GM23338 (cell line): ENCODE results near the gene SNRNP200. TPM values are rescaled to one million over a fixed set of nuclear protein-coding genes. Genes with fewer than 3 reads are reported as not detected.

ENCODE experiments used
- ATAC-seq: fragments of 200-7000 bp; cut with Tn5 transposase; 3 replicates; pipeline ENCODE4 v1.9.1; 2020
- DNase-seq: peaks from one replicate; pipeline ENCODE4 v3.0.0-alpha.2; 2015; ENCODE audit warnings: low spot score
- H2AFZ ChIP-seq: fragments of 200-600 bp; sonication (generic); 2 replicates; pipeline ENCODE4 v1.8.0; 2016; ENCODE audit warnings: antibody characterized with exemption, mild to moderate bottlenecking, moderate library complexity
- H3F3A ChIP-seq: fragments of 200-600 bp; sonication (generic); replicated peaks from 2 replicates; pipeline ENCODE4 v1.8.0; 2017; ENCODE audit warnings: antibody characterized with exemption, mixed run types, low read depth
- H3K27ac ChIP-seq: fragments of 200-600 bp; sonication (generic); 2 replicates; pipeline ENCODE4 v1.6.1; 2016; ENCODE audit warnings: low read depth
- H3K27me3 ChIP-seq: fragments of 200-600 bp; sonication (generic); 2 replicates; pipeline ENCODE4 v1.8.0; 2016; ENCODE audit warnings: mild to moderate bottlenecking, mixed run types, moderate library complexity; ENCODE audit not compliant: insufficient read depth
- H3K36me3 ChIP-seq: fragments of 200-600 bp; sonication (generic); 2 replicates; pipeline ENCODE4 v1.8.0; 2016; ENCODE audit warnings: mild to moderate bottlenecking; ENCODE audit not compliant: insufficient read depth
- H3K4me1 ChIP-seq: fragments of 200-600 bp; sonication (generic); 2 replicates; pipeline ENCODE4 v1.8.0; 2016; ENCODE audit warnings: mild to moderate bottlenecking, moderate library complexity; ENCODE audit not compliant: insufficient read depth
- H3K4me2 ChIP-seq: fragments of 200-600 bp; sonication (generic); 2 replicates; pipeline ENCODE4 v1.7.1; 2017; ENCODE audit warnings: mixed run types
- H3K4me3 ChIP-seq: fragments of 200-600 bp; sonication (generic); 2 replicates; pipeline ENCODE4 v1.6.1; 2016; ENCODE audit warnings: mixed run types
- H3K79me2 ChIP-seq: fragments of 200-600 bp; sonication (generic); replicated peaks from 2 replicates; pipeline ENCODE4 v1.8.0; 2017; ENCODE audit warnings: mild to moderate bottlenecking; ENCODE audit not compliant: insufficient read depth
- H3K9me2 ChIP-seq: fragments of 200-600 bp; sonication (generic); 2 replicates; pipeline ENCODE4 v1.8.0; 2017; ENCODE audit not compliant: insufficient read depth
- H4K20me1 ChIP-seq: fragments of 200-600 bp; sonication (generic); replicated peaks from 2 replicates; pipeline ENCODE4 v1.8.0; 2017; ENCODE audit warnings: mild to moderate bottlenecking; ENCODE audit not compliant: insufficient read depth
- H3K27ac Mint-ChIP-seq: 2 replicates; pipeline ENCODE4 v1.8.0; 2020; ENCODE audit warnings: inconsistent platforms, mild to moderate bottlenecking, moderate library complexity, mixed read lengths
- H3K27me3 Mint-ChIP-seq: 3 replicates; pipeline ENCODE4 v1.8.0; 2022; ENCODE audit warnings: low read depth, mild to moderate bottlenecking, moderate library complexity, mixed read lengths, inconsistent platforms; ENCODE audit not compliant: insufficient read depth, poor library complexity
- H3K36me3 Mint-ChIP-seq: 3 replicates; pipeline ENCODE4 v1.8.0; 2021; ENCODE audit warnings: low read depth, mild to moderate bottlenecking, inconsistent platforms, moderate library complexity, mixed read lengths
- H3K4me1 Mint-ChIP-seq: 3 replicates; pipeline ENCODE4 v1.8.0; 2020; ENCODE audit warnings: mild to moderate bottlenecking, inconsistent platforms, mixed read lengths
- H3K4me3 Mint-ChIP-seq: 3 replicates; pipeline ENCODE4 v1.8.0; 2021; ENCODE audit warnings: moderate library complexity, mild to moderate bottlenecking, inconsistent platforms, mixed read lengths
- H3K9me3 Mint-ChIP-seq: 3 replicates; pipeline ENCODE4 v1.8.0; 2020; ENCODE audit warnings: moderate library complexity, mild to moderate bottlenecking, inconsistent platforms, mixed read lengths
- CTCF ChIP-seq, 2 experiments: fragments of 200-600 bp in 1 of 2; sonication (generic) in 1 of 2; conservative IDR thresholded peaks; 2 replicates each; pipeline versions ENCODE4 v1.5.1 to v1.6.1; 2016 to 2017; ENCODE audit warnings: antibody characterized with exemption in 2 of 2, low read depth in 2 of 2, mild to moderate bottlenecking in 2 of 2, moderate library complexity in 1 of 2
- ETS1 ChIP-seq: IDR thresholded peaks from 2 replicates; pipeline ENCODE4 v1.6.1; 2016; ENCODE audit warnings: antibody characterized with exemption
- EZH2 ChIP-seq: fragments of 200-600 bp; sonication (generic); IDR thresholded peaks from one replicate; pipeline ENCODE4 v1.8.0; 2017; ENCODE audit warnings: antibody characterized with exemption, mild to moderate bottlenecking, low read depth; ENCODE audit not compliant: unreplicated experiment
- EZH2phosphoT487 ChIP-seq: fragments of 200-600 bp; sonication (generic); IDR thresholded peaks from one replicate; pipeline ENCODE4 v1.8.1; 2018; ENCODE audit warnings: antibody characterized with exemption; ENCODE audit not compliant: unreplicated experiment
- JUNB ChIP-seq: IDR thresholded peaks from one replicate; pipeline ENCODE4 v1.6.1; 2016; ENCODE audit warnings: antibody characterized with exemption; ENCODE audit not compliant: unreplicated experiment
- NANOG ChIP-seq: IDR thresholded peaks from 2 replicates; pipeline ENCODE4 v1.6.1; 2016; ENCODE audit warnings: antibody characterized with exemption, borderline replicate concordance
- POLR2AphosphoS5 ChIP-seq: IDR thresholded peaks from 2 replicates; pipeline ENCODE4 v1.6.1; 2016; ENCODE audit warnings: antibody characterized with exemption, low read depth
- STAT1 ChIP-seq: IDR thresholded peaks from one replicate; pipeline ENCODE4 v1.6.1; 2016; ENCODE audit warnings: antibody characterized with exemption; ENCODE audit not compliant: unreplicated experiment
- ZNF114 ChIP-seq: fragments of 250-450 bp; sonication (Bioruptor Pico); IDR thresholded peaks from 2 replicates; pipeline ENCODE4 v1.5.0; 2020; ENCODE audit warnings: mild to moderate bottlenecking, moderate library complexity
- ZNF331 ChIP-seq: fragments of 250-450 bp; sonication (Bioruptor Pico); IDR thresholded peaks from 2 replicates; pipeline ENCODE4 v1.5.0; 2020; ENCODE audit warnings: low read depth, mild to moderate bottlenecking, moderate library complexity
- polyA plus RNA-seq: library from polyadenylated mRNA; unstranded; fragments of >200 nt; fragmentation: Nextera tagmentation; extraction: Ambion mirVana; gene quantifications from 2 replicates; pipeline ENCODE4 v1.2.1, GENCODE V29; 2016
- total RNA-seq: library from RNA; depleted of rRNA; stranded (reverse); fragments of >200 nt; shearing (Covaris generic); gene quantifications from 2 replicates; pipeline ENCODE4 v1.2.3, GENCODE V29; 2014
- TF ChIP-seq, protein P1 (sequence below): IDR thresholded peaks from one replicate; pipeline ENCODE4 v1.6.1; 2018; ENCODE audit warnings: antibody characterized with exemption; ENCODE audit not compliant: unreplicated experiment

Gene SNRNP200
- total and polyA plus RNA-seq, 2 experiments from 2014 or later = 70.7 to 179 TPM

DNA sequence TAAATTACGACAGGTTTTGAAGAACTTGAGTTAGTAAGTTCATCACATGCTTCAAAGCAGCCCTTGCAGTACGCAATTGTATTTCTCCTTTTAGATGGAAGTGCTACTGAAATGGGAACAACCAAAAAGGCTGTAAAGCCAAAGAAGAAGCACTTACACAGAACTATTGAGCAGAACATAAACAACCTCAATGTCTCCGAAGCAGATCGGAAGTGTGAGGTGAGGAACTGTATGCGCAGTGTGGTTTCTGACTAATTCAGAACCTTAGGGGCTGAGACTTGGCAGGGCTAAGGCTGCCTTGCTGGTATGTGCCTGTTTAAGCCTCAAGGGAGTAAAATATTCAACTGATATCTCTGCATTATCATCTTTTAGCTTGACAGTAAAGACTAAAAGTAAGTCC is 38.7 kb upstream of the SNRNP200 start (continued):
- TF ChIP-seq EZH2phosphoT487 = no peak
- no peak for TF ChIP-seq ZNF331 (CRISPR knock-in tag)
- no peak for TF ChIP-seq EZH2
- TF ChIP-seq POLR2AphosphoS5 = no peak
- no peak for TF ChIP-seq ZNF114 (CRISPR knock-in tag)
- TF ChIP-seq, protein P1, sequence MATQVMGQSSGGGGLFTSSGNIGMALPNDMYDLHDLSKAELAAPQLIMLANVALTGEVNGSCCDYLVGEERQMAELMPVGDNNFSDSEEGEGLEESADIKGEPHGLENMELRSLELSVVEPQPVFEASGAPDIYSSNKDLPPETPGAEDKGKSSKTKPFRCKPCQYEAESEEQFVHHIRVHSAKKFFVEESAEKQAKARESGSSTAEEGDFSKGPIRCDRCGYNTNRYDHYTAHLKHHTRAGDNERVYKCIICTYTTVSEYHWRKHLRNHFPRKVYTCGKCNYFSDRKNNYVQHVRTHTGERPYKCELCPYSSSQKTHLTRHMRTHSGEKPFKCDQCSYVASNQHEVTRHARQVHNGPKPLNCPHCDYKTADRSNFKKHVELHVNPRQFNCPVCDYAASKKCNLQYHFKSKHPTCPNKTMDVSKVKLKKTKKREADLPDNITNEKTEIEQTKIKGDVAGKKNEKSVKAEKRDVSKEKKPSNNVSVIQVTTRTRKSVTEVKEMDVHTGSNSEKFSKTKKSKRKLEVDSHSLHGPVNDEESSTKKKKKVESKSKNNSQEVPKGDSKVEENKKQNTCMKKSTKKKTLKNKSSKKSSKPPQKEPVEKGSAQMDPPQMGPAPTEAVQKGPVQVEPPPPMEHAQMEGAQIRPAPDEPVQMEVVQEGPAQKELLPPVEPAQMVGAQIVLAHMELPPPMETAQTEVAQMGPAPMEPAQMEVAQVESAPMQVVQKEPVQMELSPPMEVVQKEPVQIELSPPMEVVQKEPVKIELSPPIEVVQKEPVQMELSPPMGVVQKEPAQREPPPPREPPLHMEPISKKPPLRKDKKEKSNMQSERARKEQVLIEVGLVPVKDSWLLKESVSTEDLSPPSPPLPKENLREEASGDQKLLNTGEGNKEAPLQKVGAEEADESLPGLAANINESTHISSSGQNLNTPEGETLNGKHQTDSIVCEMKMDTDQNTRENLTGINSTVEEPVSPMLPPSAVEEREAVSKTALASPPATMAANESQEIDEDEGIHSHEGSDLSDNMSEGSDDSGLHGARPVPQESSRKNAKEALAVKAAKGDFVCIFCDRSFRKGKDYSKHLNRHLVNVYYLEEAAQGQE = no peak
- TF ChIP-seq CTCF (conservative IDR thresholded peaks at IDR 0.05; ENCODE audit: low read depth in 2 of 2) = no peak
- TF ChIP-seq ETS1 = no peak
- TF ChIP-seq JUNB = no peak

- Histone ChIP-seq H3K4me3 (no peak overlapping the region), H3F3A (no peaks in the 10 kb centered on the region), H3K27me3 (no peaks in the 10 kb centered on the region), H3K4me2 (no peak overlapping the region), H3K4me1 (0 out of 2 replicates have a peak, but pooled peaks cover 2% of the 10 kb centered on the region), H3K79me2 (peaks cover 52% of the 10 kb centered on the region), H3K9me2 (no peaks in the 10 kb centered on the region), H3K36me3 (peaks cover 31% of the 10 kb centered on the region), H4K20me1 (peaks cover 25% of the 10 kb centered on the region), H2AFZ (no peak overlapping the region), H3K27ac (no peak overlapping the region)
- Mint-ChIP-seq H3K9me3 (no peaks in the 10 kb centered on the region), H3K27me3 (no peaks in the 10 kb centered on the region), H3K4me3 (no peak overlapping the region), H3K36me3 (peaks cover 73% of the 10 kb centered on the region), H3K27ac (no peak overlapping the region), H3K4me1 (no peaks in the 10 kb centered on the region; the same call in 2 of the 3 replicates)
- no peak for DNase-seq
- no peak for ATAC-seq
- TF ChIP-seq CTCF (conservative IDR thresholded peaks at IDR 0.05; ENCODE audit: low read depth in 2 of 2) (no peak), ZNF331 (CRISPR knock-in tag) (no peak), STAT1 (no peak), NANOG (no peak), ZNF114 (CRISPR knock-in tag) (no peak)
- TF ChIP-seq, protein P1 = no peak
Measured at GRCh38 chr2:96342085-96342484, 36.7 kb upstream of the SNRNP200 start.
